T-helper 2 cell treated with Interferon-gamma antibody and Interleukin-4, amounts not matched to agents 100 ng/mL and 5 ng/mL, for 36 hours (primary cell): Measurements from ENCODE around the gene DYSF. TPM values are rescaled to one million over a fixed set of nuclear protein-coding genes. Genes with fewer than 3 reads are reported as not detected.
"Not testable (repeated sequence)": the region's sequence is repeated elsewhere in the genome, so short reads cannot be mapped to it uniquely, and the experiment has no call there.

Source experiments
- intact Hi-C: fragments of 100-400 bp; cut with micrococcal nuclease; formaldehyde crosslinking; loops from one replicate; pipeline ENCODE4 v1.15.1; 2023
- total RNA-seq: library from RNA; stranded (reverse); gene quantifications from 2 replicates; pipeline ENCODE4 v1.2.3, GENCODE V29; 2022

The DYSF gene
- not detected in 2 replicates for total RNA-seq

GRCh38 chr2:71453404-71454220 lies at the start of gene DYSF:
Gene DYSF, plus strand, starts transcription at chr2:71453561.
- intact Hi-C loops = no loop called here

DNA sequence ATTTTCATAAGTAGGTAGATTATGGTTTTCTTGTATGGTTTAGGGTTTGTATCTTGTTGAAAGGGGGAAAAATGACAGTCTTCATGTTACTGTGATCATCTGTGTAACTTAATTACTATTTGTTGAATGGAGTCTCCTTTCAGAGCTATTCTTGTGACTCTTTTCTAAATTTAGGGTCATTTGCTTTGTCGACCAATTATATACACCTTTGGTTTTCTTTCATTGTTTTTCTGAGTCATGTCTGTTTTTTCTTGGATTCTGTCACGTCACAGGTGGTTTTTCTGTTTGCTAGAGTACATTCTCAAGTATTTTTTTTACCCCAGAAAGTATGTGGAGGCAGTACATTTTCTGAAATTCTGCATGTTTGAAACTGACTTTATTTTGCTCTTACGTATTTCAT lies 43.8 kb upstream of the DYSF start:
- intact Hi-C loops = no loop called here

- intact Hi-C loops = no loop called here
These were observed 42.7 kb upstream of the DYSF start for GRCh38 chr2:71410696-71411095.

GRCh38 chr2:71416866-71417265 lies 36.5 kb upstream of the DYSF start:
- intact Hi-C loops = not testable (repeated sequence)

- intact Hi-C loops = no loop called here
These were observed 35.8 kb upstream of the DYSF start for GRCh38 chr2:71417300-71418202.

DNA sequence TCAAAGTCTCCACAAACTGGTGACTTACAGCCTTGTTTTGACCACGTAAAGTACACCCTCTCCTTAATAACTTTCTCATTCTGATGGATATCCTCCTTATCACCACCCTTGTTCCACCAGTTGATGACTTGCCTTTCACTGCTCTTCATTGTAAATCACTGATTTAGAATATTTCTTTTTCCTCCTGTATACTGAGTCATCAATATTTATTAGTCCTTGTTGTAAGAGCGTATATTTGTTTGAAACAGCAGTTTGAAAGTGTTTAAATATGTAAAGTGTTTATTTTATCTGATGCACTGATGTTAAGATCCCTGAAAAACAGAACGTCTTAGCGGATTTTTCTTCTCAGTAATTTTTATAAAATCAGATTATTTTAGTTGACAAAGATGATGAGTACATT lies 34.2 kb upstream of the DYSF start:
- intact Hi-C loops = no loop called here

DNA sequence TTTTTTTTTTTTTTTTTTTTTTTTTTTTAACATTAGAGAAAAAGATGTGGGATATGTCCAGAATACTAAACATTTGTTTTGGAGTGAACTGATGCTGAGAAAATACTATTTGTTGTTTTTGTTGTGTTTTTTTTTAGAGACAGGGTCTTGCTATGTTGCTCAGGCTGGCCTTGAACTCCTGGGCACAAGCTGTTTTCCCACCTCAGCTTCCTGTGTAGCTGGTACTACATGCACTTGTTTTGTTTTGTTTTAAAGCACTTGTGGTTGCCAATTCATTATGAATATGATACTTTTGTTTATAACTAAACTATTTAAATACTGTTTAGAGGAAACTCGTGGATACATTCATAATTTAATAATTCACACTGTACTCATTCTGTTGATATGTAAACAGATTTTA lies 33.4 kb upstream of the DYSF start:
- intact Hi-C loops = no loop called here

DNA sequence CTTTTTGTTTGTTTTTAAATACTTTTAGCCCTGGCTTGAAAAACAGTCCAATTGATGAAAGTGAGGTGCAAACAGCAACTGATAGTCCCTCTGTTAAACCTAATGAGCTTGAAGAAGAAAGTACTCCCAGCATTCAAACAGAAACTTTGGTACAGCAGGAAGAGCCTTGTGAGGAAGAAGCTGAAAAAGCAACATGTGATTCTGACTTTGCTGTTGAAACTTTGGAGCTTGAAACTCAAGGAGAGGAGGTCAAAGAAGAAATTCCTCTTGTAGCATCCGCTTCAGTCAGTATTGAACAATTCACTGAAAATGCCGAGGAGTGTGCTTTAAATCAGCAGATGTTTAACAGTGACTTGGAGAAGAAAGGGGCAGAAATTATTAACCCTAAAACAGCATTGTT lies 30.6 kb upstream of the DYSF start:
- intact Hi-C loops = no loop called here

DNA sequence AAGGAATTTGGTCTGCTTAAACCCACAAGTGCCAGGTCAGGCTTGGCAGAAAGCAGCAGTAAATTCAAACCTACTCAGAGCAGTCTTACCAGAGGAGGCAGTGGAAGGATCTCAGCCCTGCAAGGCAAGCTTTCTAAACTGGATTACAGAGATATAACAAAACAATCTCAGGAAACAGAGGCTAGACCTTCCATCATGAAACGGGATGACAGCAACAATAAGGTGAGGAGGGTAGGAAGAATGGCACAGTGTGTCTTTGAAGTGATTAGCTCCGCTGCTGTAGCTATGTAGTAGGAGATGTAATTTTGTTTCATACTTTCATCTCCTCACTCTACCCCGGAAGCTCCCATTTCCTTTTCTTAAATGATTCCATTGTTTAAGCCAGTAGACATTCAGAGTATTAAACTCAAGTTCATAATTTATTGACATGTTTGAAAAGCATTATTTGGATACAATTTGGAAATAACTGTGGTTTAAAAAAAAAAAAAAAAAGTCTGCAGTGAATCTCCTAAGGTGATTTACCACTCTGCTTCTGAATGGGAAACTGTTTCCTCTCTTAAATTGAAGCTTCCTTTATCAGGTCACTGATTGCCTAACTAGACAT lies 29.4 kb upstream of the DYSF start:
- intact Hi-C loops = no loop called here

DNA sequence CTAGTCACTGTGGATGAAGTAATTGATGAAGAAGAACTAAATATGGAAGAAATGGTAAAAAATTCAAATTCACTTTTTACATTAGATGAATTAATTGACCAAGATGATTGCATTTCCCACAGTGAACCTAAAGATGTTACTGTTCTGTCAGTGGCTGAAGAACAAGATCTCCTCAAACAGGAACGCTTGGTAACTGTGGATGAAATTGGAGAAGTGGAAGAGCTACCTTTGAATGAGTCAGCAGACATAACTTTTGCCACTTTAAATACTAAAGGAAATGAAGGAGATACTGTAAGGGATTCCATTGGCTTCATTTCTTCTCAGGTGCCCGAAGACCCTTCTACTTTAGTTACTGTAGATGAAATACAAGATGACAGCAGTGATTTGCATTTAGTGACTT lies 26.6 kb upstream of the DYSF start:
- intact Hi-C loops = no loop called here

- intact Hi-C loops = no loop called here
These were observed 24.6 kb upstream of the DYSF start for GRCh38 chr2:71428472-71429383.

GRCh38 chr2:71445142-71445541 lies 8.2 kb upstream of the DYSF start:
- intact Hi-C loops = not testable (repeated sequence)

DNA sequence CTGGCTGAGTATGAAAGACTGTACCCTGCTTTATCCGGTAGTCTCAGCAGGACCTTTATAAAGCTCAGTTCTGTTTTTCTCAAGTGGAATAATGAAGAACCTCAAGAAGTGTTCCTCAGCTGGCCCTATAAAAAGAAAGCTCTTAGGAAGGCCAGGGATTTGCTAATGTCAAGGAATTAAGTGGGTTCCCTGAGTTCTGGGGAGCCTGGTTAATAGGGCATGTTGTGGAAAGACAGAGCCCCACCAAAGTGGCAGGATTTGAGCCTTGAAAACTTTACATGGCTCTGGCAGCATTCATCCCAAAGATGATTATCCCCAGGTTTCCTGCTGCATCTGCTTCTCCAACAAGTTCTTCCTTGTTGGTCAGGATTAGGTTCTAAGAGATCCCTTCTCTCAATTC lies 6.9 kb upstream of the DYSF start:
- intact Hi-C loops = no loop called here

DNA sequence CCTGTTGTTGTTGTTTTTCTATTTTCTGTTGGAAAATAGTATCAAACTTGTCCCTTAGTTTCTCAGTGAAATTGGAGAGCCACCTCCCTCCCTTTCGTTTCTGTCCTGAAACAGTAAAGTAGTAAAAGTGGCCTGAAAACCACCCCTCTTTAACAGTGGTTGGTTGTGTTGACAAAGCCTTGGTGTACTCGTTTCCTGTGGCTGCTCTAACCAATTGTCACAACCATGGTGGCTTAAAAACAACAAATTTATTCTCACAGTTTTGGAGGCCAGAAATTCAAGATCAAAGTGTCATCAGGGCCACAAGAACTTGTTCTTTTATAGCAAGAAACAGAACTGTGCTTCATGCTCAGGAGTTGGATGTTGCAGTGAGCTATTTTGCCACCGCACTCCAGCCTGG lies 4.0 kb upstream of the DYSF start:
- intact Hi-C loops = no loop called here

GRCh38 chr2:71451705-71452104 lies 1.7 kb upstream of the DYSF start:
- intact Hi-C loops = no loop called here

DNA sequence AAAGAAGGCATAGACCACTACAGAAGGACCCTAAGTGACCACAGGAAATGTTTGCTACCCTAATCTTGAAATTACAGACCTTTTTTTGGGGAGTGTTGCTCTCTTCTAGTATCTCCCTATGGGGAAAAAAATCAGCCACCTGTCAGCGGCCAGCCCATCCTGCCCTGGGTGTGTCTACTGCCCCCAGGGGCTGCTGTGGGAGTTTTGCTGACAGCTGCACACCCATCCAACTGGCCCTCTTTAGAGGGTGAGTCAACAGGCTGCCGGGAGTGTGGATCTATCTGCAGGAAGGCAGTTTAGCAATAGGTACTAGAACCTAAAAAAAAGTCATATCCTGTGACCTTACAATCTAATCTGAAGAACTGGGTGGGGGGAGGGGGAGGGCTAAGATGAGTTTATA lies 796 bp upstream of the DYSF start:
- intact Hi-C loops = no loop called here

DNA sequence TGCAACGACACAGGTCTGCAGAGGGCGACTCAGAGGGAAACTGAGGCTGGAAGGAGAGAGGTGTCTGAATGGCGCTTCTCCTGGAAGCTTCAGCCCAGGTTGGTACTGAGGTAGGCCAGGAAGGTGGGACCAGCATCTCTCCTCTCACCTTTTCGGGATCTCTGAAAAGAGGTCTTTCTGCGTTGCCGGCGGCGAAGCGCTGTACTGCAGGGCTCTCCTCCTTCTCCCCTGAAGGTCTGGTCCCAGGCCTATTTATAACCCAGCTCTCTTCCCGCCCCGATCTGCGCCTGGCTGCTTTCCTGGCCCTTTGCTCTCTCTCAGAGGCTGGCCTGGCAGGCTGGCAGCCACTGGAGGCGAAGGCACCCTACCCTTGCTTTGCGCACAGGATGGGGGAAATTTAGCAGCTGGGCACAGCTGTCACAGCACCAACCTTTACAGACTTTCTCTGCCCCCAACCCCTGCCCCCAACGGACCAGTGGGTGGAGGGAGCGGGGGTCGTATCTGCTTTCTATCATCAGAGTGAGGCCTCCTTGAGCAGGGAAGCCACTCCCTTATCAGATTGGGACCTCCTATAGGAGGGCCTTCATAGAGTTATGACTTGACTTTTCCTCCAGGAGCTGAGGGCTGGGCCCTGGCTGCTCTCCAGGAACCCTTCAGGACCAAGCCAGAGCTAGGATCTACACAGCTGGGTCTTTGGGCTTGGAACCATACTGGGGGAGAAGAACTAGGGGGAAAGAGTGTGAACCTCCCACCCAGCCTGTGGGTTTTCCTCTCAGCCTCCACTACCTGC lies 1.1 kb downstream of the DYSF start:
- intact Hi-C loops = no loop called here

- intact Hi-C loops = no loop called here
These were observed 1.8 kb downstream of the DYSF start for GRCh38 chr2:71455011-71455740.

DNA sequence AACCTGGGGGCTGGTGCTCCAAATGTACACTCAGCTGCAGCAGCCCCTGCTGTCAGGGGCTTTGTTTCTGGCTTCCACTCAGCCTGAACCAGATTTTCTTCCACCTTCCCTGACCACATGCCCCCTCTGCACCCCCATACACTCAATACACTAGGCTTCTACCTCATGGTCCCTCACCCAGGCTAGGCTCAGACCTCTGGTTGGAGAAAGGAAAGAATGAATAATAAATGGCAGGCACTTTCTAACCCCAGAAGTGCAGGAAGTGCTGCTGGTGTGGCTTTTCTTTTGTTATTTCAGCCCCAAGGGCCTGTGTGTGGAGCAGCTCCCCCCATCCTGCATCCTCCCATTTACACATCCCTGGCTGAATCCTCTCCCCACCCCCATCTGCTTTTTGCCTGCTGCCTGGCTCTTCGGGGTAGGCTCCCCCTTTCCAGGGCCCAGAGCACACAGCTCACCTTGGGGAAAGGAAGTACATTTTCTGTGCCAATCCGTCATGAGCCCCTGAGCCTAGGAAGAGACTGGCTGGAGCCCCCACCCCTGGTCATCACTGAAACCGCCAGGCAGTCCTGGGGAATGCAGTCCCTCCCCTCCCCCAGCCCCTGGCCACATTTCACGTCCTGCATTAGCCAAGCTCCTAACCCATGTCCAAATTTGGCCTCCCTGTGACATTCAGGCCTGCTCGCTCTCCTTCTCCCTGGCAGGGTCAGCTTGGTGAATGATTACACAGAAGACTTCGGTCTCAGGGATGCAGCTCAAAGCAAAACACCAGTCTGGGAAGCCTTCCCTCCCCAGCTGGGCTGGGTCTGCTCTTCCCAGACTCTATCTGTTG lies 2.6 kb downstream of the DYSF start:
- intact Hi-C loops = no loop called here
